HL-60/S4 treated with retinoic acid at 250 ng/mL for 4 days and 3 days (cell line): ENCODE measurements around the gene RNF130.
"Not testable (repeated sequence)": the region's sequence is repeated elsewhere in the genome, so short reads cannot be mapped to it uniquely, and the experiment has no call there.

ENCODE experiments used
- in situ Hi-C: fragments of 300-500 bp; cut with MboI; formaldehyde crosslinking; loops from 2 replicates; pipeline ENCODE4 v1.7.0; 2022; ENCODE audit warnings: low sequenced_read_pairs

RNF130 gene

DNA sequence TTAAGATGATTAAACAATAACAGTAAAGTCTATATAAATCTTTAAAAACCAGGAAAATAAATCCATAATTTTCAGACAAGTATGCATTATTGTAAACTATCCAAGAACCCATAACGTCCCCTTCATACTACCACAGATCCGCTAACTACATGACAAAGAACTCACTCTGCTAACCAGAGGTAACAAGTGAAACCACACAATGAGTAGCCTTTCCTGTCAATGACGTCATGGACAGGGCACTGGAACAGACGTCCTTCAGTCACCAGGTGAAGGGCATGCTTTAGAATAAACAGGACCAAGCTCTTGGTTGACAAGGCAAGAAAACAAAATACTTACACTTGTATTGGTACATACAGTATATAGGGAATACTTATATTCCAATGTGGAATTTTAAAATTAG lies 45.2 kb downstream of the RNF130 start:
- in situ Hi-C loops: no loop called here

DNA sequence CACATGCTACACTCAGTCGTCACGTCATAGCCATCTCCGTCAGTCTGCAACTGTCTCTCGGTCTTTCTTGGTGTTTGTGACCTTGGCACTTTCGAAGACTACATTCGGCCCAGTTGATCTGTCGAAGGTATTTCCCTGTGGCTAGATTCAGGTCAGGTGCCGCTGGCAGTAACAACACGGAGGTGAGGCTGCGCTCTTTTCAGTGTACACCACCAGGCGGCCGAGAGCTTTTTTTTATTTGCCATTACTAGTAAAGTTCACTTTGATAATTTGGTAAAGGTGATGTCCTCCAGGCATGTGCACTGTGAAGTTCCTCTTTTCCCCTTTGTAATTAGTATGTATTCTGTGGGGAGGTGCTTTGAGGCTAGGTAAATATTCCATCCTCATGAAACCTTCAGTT lies 49.7 kb downstream of the RNF130 start:
- in situ Hi-C loops: no loop called here

DNA sequence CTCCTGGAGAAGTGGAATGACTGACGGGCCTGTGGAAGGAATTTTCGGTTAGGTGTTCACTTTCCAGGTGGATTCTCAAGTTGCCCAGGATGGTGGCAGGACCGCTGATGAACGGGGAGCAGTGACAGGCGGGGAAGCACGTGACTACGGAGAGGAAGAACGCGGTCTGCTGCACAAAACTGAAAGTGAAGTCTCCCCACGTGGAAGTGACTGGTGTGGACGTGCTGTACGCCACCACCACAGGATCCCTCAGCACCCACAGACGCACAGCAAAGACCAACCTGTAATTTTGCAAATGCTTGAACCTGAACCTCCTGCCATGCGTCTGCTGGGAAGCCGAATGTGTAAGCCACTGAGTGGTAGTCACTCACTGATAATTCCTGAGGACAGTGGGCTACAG lies 51.4 kb downstream of the RNF130 start:
- in situ Hi-C loops: no loop called here

DNA sequence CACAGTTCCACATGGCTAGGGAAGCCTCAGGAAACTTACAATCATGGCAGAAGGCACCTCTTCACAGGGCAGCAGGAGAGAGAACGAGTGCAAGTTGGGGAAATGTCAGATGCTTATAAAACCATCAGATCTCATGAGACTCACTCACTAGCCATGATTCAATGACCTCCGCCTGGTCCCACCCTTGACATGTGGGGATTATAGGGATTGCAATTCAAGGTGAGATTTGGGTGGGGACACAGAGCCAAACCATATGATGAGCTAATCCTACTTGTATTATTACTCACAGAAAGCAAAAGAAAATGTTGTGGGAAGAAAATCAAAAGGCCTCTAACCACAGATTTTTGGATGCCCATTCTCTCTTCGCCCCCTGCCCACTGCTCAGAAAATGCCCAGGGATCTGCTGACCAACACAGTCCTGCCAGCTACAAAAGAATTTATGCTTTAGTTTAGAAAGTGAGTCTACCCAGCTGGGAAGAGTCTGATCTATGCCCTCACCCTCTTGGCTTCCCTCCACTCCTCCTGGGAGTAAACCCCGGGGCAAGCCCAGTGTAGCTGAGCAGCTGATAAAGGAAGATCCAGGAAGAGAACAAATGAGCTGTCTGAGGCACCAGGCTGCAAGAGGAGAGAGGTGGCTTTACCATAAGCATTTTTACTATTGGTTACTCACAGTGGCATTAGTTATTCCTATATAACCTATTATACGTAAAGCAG lies 53.1 kb downstream of the RNF130 start:
- in situ Hi-C loops: no loop called here

DNA sequence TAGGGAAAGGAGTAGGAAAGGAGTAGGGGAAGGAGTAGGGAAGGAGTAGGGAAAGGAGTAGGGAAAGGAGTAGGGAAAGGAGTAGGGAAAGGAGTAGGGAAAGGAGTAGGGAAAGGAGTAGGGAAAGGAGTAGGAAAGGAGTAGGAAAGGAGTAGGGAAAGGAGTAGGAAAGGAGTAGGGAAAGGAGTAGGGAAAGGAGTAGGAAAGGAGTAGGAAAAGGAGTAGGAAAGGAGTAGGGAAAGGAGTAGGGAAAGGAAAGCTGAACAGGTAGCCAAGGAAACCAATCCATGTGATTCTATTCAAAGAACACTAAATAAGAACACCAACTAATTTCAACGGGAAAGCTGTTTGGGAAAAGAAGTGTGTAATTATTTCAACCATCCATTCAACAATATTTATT lies 56.0 kb downstream of the RNF130 start:
- in situ Hi-C loops: not testable (repeated sequence)

DNA sequence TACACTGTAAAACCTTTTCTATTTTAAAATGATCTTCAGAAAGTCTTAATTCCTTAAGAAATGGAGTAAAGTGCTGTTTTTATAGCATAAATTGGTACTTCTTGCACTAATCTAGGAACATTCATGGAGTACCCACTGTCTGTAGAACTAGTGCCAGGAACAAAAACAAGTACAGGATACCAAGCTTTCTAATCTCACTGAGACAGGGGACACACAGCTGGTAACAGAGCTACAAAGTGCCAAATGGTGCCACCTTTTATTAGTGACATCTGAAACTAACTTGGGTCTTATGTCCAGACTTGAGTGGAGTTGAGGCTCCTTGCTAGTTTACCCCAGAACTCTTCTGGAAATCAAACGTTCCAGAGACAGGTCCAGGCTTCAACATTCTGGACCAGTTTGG lies 57.9 kb downstream of the RNF130 start:
- in situ Hi-C loops: no loop called here

DNA sequence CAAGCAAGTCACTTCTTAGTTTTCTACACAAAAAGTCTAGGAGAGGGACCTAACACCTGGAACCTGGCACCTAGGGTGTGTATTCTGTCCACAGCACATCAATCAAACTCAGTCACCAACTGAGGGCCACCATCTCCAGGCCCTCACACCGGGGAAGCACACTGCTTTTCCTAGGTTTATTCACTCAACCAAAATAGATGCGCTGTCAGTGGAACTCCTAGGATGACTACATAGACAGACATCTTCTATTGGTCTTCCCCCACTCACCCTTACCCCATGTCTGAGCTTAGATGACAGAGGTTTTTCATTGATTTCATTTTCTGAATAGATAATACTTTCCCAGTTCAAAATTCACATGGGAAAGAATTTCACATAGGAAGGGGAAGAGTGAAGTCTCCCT lies 59.2 kb downstream of the RNF130 start:
- in situ Hi-C loops: no loop called here

DNA sequence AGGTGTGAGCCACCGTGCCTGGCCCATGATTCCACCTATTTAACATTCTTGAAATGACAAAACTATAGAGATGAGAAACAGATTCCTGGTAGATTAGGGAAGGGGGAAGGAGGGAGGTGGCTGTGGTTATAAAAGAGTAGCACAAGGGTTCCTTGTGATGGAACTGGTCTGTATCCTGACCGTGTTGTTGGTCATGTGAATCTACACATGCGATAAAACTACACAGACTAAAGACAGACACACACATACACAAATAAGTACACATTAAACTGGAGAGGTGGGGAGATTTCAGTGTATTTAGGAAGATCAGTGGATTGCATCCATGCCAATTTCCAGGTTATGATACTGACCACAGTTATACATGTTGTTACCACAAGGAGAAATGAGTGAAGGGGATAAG lies 60.9 kb downstream of the RNF130 start:
- in situ Hi-C loops: no loop called here

DNA sequence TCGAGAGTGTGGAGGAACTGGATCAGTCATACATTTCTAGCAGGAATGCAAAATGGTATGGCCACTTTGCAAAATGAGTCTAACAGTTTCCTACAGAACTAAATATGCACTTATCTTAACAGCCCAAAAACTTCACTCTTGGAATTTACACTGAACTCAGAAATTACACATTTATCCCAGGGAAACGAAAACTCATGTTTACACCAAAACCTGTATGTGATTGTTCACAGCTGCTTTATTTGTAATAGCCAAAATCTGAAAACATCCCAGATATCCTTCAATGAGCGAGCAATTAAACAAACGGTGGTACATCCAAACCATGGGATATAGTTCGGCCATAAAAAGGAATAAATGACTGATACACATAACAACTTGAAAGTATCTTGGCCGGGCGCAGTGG lies 62.0 kb downstream of the RNF130 start:
- in situ Hi-C loops: no loop called here

DNA sequence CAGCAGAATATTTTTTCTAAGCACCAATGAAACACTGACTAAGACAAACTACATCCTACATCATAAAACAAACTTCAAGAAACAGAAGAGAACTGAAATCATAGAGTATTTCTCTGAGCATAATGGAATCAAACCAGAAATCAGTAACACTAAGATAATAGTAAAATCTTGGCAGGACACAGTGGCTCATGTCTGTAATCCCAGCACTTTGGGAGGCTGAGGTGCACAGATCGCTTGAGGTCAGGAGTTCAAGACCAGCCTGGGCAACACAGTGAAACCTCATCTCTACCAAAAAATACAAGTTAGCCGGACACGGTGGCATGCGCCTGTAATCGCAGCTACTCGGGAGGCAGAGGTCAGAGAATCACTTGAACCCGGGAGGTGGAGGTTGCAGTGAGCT lies 63.1 kb downstream of the RNF130 start:
- in situ Hi-C loops: no loop called here

DNA sequence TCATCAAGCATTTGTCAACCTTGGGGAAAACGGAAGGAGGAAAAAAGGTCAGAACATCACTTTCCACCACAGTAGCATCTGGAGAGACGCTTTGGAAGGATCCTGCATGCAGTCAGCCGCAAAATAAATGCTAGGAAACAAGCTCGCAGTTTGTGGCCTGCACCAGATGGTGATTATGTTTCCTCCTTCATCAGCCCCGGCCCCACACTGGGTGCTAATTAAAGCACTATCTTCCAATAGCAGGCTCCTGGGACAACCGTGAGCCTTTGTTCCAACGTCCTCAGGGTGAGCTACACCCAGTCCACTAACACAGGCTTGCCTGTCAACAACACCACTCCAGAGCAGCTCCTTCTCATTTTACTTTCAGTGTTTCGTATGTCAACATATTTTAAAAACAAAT lies 64.0 kb downstream of the RNF130 start:
- in situ Hi-C loops: no loop called here

DNA sequence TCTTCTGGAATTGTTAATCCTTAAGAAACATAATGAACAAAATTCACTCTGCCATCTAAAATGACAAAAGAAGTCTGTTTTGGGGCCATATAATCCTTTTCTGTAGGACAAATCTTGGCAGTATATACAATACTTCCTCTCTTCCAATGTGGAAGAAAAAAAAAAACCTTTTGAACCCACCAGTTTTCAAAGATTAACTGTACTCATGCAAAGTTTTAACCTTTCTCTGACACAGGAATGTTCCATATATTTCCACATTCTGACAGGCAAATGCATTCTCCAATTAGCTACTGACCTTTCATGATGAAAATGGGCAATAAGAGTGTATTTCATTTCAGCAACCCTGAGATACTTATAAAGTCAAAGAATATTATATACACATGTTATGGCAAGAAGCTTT lies 65.4 kb downstream of the RNF130 start:
- in situ Hi-C loops: no loop called here

DNA sequence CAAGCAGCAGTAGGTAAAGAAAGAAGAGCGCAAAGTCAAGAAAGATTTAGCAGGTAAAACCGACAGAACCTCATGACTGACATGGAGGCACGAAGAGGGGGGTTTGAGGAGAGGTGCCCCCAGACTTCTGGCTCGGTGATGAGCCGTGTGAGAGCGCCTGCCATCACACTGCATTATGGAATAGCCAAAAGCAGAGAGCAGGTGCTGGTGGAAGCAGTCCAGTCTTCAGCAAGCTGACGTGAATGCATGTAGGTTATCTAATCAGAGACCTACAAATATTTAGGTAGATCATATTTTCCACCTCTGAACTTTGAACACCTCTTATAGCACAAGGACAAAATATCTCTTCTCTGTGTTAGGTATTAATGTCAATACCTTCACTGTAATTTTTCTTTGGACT lies 68.4 kb downstream of the RNF130 start:
- in situ Hi-C loops: no loop called here

DNA sequence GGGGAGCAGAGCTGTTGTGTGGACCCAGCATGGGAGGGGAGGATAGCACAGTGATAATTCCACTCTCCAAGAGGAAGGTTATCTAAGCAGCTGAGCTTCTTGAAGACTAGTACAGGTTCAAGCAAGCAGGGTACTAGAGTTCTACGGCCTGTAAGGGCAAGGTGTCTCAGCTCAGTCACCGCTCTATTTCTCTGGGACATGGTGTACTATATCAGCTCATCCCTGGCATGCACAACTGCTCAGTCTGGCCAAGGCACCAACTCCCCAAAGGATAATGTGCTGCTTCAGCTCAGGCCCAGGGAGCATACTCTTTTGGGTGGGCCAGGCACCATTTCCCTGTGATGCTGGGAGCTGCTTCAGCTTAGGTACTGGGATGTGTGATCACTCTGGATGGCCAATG lies 69.8 kb downstream of the RNF130 start:
- in situ Hi-C loops: no loop called here

DNA sequence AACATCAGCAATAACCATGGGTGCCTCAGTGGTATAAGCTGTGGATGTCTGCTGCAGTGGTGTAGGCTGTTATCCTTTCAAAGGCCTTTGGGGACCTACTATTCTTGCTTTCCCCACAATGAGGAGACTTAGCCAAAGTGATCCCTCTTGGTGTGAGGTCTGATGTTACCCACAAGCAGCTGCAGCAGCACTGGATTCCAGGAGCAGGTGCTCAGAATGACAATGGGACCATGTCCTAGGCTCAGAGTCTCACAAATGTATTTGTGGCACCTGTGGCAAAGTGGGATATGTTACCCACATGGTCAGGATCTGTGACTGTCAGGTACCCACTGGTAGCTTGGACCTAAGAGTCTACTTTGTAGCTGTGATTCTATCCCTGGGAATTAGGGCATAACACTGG lies 70.4 kb downstream of the RNF130 start:
- in situ Hi-C loops: no loop called here

DNA sequence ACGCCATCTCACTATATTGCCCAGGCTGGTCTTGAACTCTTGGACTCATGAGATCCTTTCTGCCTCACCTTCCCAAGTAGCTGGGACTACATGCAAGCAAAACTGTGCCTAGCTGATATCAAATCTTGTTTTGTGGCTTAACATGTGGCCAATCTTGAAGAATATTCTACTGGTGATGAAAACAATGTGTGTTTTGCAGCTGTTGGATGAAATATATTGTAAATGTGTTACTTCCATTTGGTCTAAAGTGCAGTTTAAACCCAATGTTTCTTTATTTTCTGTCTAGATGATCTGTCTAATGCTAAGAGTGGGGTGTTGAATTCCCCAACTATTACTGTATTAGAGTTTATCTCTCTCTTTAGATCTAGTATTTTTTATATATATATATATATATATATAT lies 73.1 kb downstream of the RNF130 start:
- in situ Hi-C loops: no loop called here

DNA sequence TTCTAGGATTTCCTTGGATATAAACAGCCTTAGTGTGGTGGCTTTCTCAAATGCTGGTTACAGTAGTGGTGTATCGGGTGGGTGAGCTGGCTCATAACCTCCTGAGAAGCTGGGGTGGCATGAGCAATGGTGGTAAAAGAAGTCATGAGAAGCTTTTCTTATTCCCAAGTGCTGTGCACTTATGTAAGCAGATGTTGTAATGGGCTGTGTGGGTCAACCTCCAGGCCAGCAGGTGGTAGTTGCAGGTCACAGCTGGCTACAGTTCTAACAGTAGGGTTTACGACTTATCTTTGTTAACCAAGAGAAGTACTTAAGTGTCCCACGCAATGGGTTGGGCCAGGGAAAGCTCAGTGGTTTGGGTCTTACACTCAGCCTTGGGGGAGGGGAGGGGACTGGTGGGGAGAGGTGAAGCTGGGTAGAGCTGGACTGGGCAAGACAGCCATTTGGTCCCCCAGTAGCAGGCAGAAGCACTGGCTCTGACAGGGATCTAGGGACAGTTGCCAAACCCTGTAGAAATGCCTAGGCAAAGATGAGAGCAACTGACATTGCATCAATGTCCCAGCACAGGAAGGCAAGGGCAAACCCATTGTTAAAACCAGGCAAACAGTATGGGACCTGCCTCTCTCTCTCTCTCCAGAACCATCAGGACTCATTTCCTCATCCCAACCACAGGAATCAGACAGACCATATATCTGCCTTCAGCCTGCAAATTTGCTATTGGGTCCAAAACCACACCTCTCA lies 76.8 kb downstream of the RNF130 start:
- in situ Hi-C loops: no loop called here

DNA sequence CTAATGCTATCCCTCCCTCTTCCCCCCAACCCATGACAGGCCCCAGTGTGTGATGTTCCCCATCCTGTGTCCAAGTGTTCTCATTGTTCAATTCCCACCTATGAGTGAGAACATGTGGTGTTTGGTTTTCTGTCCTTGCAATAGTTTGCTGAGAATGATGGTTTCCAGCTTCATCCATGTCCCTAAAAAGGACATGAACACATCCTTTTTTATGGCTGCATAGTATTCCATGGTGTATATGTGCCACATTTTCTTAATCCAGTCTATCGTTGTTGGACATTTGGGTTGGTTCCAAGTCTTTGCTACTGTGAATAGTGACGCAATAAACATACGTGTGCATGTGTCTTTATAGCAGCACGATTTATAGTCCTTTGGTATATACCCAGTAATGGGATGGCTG lies 78.7 kb downstream of the RNF130 start:
- in situ Hi-C loops: not testable (repeated sequence)

DNA sequence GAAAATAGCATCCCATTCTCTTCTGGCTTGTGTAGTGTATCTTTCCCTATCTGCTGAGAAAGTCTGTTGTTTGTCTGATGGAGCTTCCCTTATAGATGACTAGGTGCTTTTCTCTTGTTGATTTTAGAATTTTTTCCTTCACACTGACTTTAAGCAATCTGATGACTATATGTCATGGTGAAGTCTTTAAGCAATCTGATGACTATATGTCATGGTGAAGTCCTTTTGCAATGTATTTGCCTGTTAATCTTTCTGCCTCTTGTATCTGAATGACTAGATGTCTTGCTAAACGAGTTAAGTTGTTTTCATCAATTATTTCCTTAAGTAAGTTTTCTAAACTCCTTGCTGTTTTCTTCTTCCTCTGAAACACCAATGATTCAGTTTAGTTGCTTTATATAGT lies 80.5 kb downstream of the RNF130 start:
- in situ Hi-C loops: no loop called here

DNA sequence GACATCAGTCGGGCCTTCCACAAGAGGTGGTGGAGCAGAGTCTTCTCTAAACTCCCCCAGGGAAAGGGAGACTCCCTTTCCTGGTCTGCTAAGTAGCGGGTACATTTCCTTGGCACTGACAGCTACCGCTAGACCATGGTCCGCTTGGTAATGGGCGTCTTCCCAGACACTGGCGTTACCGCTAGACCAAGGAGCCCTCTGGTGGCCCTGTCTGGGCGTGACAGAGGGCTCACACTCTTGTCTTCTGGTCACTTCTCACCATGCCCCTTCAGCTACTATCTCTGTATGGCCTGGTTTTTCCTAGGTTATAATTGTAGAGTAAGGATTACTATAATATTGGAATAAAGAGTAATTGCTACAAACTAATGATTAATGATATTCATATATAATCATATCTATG lies 81.0 kb downstream of the RNF130 start:
- in situ Hi-C loops: not testable (repeated sequence)

DNA sequence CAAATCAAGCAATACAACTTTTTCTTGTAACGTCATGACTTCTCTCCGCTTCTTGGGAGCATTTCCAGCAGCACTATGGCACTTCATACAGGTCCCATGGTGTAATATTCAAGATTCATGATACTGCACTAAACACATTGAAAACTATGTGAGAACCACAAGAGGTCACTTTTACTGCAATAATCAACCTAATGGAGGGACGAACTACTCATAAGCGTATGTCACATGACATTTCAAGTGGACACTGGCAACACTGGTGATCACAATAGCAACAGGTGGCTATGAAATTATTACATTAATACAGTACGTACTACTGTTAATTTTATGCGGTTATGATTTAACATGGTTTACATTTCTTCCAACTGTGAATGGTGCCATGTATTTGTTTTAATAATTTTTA lies 85.2 kb downstream of the RNF130 start:
- in situ Hi-C loops: no loop called here

DNA sequence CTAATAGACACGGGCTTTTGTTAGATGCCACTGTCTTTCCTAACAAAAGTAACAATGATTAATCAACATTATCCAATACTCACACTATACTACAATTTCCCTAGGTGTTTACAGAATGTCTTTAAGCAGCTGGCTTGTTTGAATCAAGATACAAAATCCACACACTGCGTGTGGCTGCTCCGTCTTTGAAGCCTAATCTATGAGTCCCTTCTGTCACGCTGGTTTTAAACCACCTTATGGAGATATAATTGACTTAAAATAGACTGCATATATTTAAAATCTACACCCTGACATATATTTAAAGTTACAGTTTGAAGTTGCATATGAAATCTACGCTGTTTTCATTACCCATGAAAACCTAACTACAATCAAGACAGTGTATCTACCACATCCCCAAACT lies 89.9 kb downstream of the RNF130 start:
- in situ Hi-C loops: no loop called here

DNA sequence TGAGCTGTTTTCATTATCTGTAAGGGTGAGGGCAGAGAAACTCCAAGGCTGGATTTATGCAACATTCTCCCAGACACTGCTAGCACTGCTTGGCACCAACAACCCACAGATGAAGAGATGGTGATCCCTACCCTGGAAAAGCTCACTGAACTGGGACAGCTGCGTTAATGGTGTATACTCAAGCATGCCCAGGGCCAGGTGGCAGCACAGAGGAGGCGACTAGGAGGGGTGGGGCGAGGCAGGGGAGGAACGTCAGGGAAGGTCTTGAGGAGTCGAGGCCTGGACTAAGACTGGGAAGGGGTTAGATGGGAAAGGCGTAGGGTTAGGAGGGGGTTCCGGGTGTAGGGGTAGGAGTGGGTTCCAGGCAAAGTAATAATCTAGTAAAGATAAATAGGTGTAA lies 90.8 kb downstream of the RNF130 start:
- in situ Hi-C loops: no loop called here
